ENCODE measurements around the gene FOXO6. TPM values are rescaled to one million over a fixed set of nuclear protein-coding genes. Genes with fewer than 3 reads are reported as not detected.

The FOXO6 gene
- total RNA-seq, 1 experiment from 2014 or later: 9.0 TPM

- POLR2A ChIA-PET (ENCODE audit: unreplicated experiment): interaction anchor here (0.6 to 0.7 kb wide), 2 partner anchors 71 to 164 kb away, joined by 3 read pairs; no protein-coding TSS in a partner anchor
- Histone ChIP-seq H3K79me2 (ENCODE audit: low read depth) (no peaks in the 10 kb centered on the region), H3F3A (ENCODE audit: insufficient read depth, low read depth) (no peaks in the 10 kb centered on the region), H4K20me1 (ENCODE audit: insufficient read depth) (no peaks in the 10 kb centered on the region), H3K9me3 (ENCODE audit: insufficient read depth, low read depth) (no peaks in the 10 kb centered on the region), H3K27ac (no peak overlapping the region), H2AFZ (no peak overlapping the region), H3K27me3 (ENCODE audit: insufficient read depth, low read depth) (no peaks in the 10 kb centered on the region), H3K9me2 (ENCODE audit: insufficient read depth) (no peaks in the 10 kb centered on the region), H3K4me3 (no peak overlapping the region), H3K4me1 (replicated peaks; ENCODE audit: insufficient read depth) (peaks cover 12% of the 10 kb centered on the region; the same call in 1 of the 2 replicates), H3K4me2 (no peak overlapping the region), H3K36me3 (ENCODE audit: low read depth) (no peaks in the 10 kb centered on the region)
- DNase-seq: peak; percentile 62 to 65
- intact Hi-C loops (cut with micrococcal nuclease; ENCODE audit: unreplicated experiment): no loop called here
- TF ChIP-seq EZH2 (IDR thresholded peaks at IDR 0.05; ENCODE audit: low read depth) (no peak), CTCF (conservative IDR thresholded peaks at IDR 0.05) (no peak)
- BruUV-seq (replicated peaks): no TSS peak
- CTCF ChIA-PET: interaction anchor here (0.5 to 2.6 kb wide), 3 partner anchors 40 to 199 kb away, joined by 3 to 8 read pairs (median 4); no protein-coding TSS in a partner anchor
These were observed 43.9 kb upstream of the FOXO6 start for GRCh38 chr1:41317361-41317760.

DNA sequence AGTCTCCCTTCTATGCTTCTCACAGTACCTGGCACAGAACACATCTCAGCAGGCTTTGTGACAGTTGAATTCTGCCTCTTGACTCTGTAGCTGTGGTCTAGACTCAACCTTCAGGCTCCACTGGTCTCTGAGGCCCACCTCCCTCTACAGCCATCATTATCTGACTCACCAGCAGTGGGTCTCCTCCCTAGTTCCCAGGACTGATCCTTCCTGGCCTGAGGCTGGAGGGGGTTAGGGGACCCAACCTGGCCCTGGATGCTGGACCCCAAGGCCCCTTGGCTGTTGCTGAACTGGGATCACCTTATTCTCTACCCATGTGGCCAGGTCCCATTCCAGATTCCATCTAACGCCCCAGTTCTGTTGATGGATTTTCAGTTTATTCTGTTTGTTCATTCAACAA lies 43.1 kb upstream of the FOXO6 start:
- ChIA-PET POLR2A (ENCODE audit: unreplicated experiment) (interaction anchor here (0.6 kb wide), 1 partner anchor 576 kb away, joined by 3 read pairs; no protein-coding TSS in a partner anchor), CTCF (interaction anchor here (0.5 to 2.6 kb wide), 3 partner anchors 41 to 198 kb away, joined by 3 to 8 read pairs (median 4); no protein-coding TSS in a partner anchor)
- no peak overlapping the region for H2AFZ ChIP-seq
- no peak overlapping the region for H3K27ac ChIP-seq
- intact Hi-C loops (cut with micrococcal nuclease; ENCODE audit: unreplicated experiment): no loop called here
- H3K79me2 ChIP-seq (ENCODE audit: low read depth): no peaks in the 10 kb centered on the region
- H3F3A ChIP-seq (ENCODE audit: insufficient read depth, low read depth): no peaks in the 10 kb centered on the region
- no peaks in the 10 kb centered on the region for H3K9me2 ChIP-seq (ENCODE audit: insufficient read depth)
- no peaks in the 10 kb centered on the region for H3K36me3 ChIP-seq (ENCODE audit: low read depth)
- H3K4me3 ChIP-seq: no peak overlapping the region
- TF ChIP-seq CTCF (conservative IDR thresholded peaks at IDR 0.05): no peak
- TF ChIP-seq EZH2 (IDR thresholded peaks at IDR 0.05; ENCODE audit: low read depth): no peak
- no peak overlapping the region for H3K4me2 ChIP-seq
- no peaks in the 10 kb centered on the region for H3K27me3 ChIP-seq (ENCODE audit: insufficient read depth, low read depth)
- H3K4me1 ChIP-seq (replicated peaks; ENCODE audit: insufficient read depth): peaks cover 12% of the 10 kb centered on the region; the same call in 1 of the 2 replicates
- no TSS peak for BruUV-seq (replicated peaks)
- DNase-seq: no peak
- no peaks in the 10 kb centered on the region for H4K20me1 ChIP-seq (ENCODE audit: insufficient read depth)
- H3K9me3 ChIP-seq (ENCODE audit: insufficient read depth, low read depth): no peaks in the 10 kb centered on the region

DNA sequence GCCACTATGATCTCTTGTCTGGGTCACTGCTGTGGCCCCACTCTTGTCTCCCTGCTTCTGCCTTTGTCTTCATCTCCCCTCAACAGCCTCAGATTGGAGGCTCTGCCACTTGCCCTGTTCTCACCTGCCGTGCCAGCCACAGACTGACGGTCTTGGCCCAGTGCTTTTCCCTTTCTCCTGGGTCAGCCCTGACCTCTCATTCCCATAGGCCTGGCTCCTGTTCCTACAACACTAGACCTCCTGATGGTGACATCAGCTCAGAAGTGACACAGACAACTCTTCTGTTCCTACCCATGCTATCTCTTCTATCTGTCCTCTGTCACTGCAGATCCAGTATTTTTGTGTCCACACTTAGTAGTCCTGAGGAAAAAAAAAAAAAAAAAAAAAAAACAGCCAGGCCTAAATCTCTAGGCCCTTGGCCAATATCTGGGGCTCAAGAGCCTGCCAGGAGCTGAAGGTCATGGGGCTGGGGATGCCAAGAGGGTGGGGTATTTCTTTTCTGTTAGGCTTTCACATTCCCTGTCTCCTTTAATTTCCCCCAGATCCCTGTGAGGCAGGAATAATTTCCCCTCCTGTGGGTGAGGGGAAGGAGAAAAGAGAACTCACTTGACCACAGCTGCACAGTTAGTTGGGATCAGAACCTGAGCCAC lies 42.0 kb upstream of the FOXO6 start:
- no TSS peak for BruUV-seq (replicated peaks)
- Histone ChIP-seq H3K36me3 (ENCODE audit: low read depth) (no peaks in the 10 kb centered on the region), H3K4me2 (no peak overlapping the region), H3K9me2 (ENCODE audit: insufficient read depth) (no peaks in the 10 kb centered on the region), H3K9me3 (ENCODE audit: insufficient read depth, low read depth) (no peaks in the 10 kb centered on the region), H3F3A (ENCODE audit: insufficient read depth, low read depth) (no peaks in the 10 kb centered on the region), H4K20me1 (ENCODE audit: insufficient read depth) (no peaks in the 10 kb centered on the region), H3K27me3 (ENCODE audit: insufficient read depth, low read depth) (no peaks in the 10 kb centered on the region), H2AFZ (no peak overlapping the region), H3K27ac (no peak overlapping the region), H3K4me3 (no peak overlapping the region), H3K79me2 (ENCODE audit: low read depth) (no peaks in the 10 kb centered on the region), H3K4me1 (replicated peaks; ENCODE audit: insufficient read depth) (peaks cover 12% of the 10 kb centered on the region; the same call in 1 of the 2 replicates)
- no peak for DNase-seq
- ChIA-PET CTCF (interaction anchor here (0.6 to 2.6 kb wide), 3 partner anchors 83 to 99 kb away, joined by 4 to 10 read pairs (median 8); no protein-coding TSS in a partner anchor), POLR2A (ENCODE audit: unreplicated experiment) (interaction anchor here (0.6 kb wide), 2 partner anchors 124 to 575 kb away, joined by 3 to 17 read pairs; no protein-coding TSS in a partner anchor)
- TF ChIP-seq CTCF (conservative IDR thresholded peaks at IDR 0.05) (no peak), EZH2 (IDR thresholded peaks at IDR 0.05; ENCODE audit: low read depth) (no peak)
- intact Hi-C loops (cut with micrococcal nuclease; ENCODE audit: unreplicated experiment): no loop called here

All from PC-9 (cell line).